SK-N-SH (cell line): Measurements from ENCODE around the gene CSTB.

Experiments used
- CTCF ChIP-seq: fragments of 200-600 bp; sonication (generic); IDR thresholded peaks from 2 replicates; pipeline ENCODE4 v1.6.1; 2017; ENCODE audit warnings: antibody characterized with exemption, mild to moderate bottlenecking, moderate library complexity
- IRF3 ChIP-seq: fragments of 150-350 bp; IDR thresholded peaks from 2 replicates; pipeline ENCODE4 v1.6.1; 2016; ENCODE audit warnings: mild to moderate bottlenecking, low read depth, low read length
- MXI1 ChIP-seq: IDR thresholded peaks from 2 replicates; pipeline ENCODE4 v1.6.1; 2012; ENCODE audit warnings: mild to moderate bottlenecking, low read depth, low read length, improper control_type of control experiment
- RAD21 ChIP-seq: IDR thresholded peaks from 2 replicates; pipeline ENCODE4 v1.6.1; 2012; ENCODE audit warnings: mild to moderate bottlenecking, low read length
- SIN3A ChIP-seq: IDR thresholded peaks from 2 replicates; pipeline ENCODE4 v1.6.1; 2012; ENCODE audit warnings: low read depth, mild to moderate bottlenecking, low read length, moderate library complexity, borderline replicate concordance

- TF ChIP-seq IRF3 (no peak), RAD21 (no peak), CTCF (no peak), SIN3A (no peak), MXI1 (no peak)
These were observed 16.3 kb upstream of the CSTB start for GRCh38 chr21:43792406-43792805.
